Testis (tissue), 3 donors: Measurements from ENCODE around the gene DIAPH2. TPM values are rescaled to one million over a fixed set of nuclear protein-coding genes. Genes with fewer than 3 reads are reported as not detected.

Experiments
- DNase-seq: peaks from one replicate; pipeline ENCODE4 v3.0.0-alpha.2; 2019
- H3K27ac ChIP-seq, 2 donors: fragments of 200-600 bp; sonication (generic); one replicate each; pipeline ENCODE4 v1.5.1; 2019
- H3K27me3 ChIP-seq: fragments of 200-600 bp; sonication (generic); one replicate; pipeline ENCODE4 v1.5.1; 2019
- H3K36me3 ChIP-seq: fragments of 200-600 bp; sonication (generic); one replicate; pipeline ENCODE4 v1.5.1; 2017; ENCODE audit warnings: low read depth; ENCODE audit errors: missing control alignments
- H3K4me1 ChIP-seq: fragments of 200-600 bp; sonication (generic); one replicate; pipeline ENCODE4 v1.5.1; 2019
- H3K4me3 ChIP-seq, 2 donors: fragments of 200-600 bp; sonication (generic); one replicate each; pipeline ENCODE4 v1.5.1; 2017 to 2019
- H3K9me3 ChIP-seq: fragments of 200-600 bp; sonication (generic); one replicate; pipeline ENCODE4 v1.5.1; 2017
- POLR2A ChIP-seq: fragments of 450-650 bp; IDR thresholded peaks from one replicate; pipeline ENCODE4 v1.6.1; 2017; ENCODE audit warnings: antibody characterized with exemption, mild to moderate bottlenecking, moderate library complexity
- WGBS, 2 donors: methylation state at CpG; one replicate each; pipeline ENCODE4 v1.1.5; 2018; 5-methylcytosine and 5-hydroxymethylcytosine counted together
- intact Hi-C: fragments of 100-400 bp; cut with DNase I; formaldehyde crosslinking; loops from one replicate; pipeline ENCODE4 v1.15.1; 2023; ENCODE audit warnings: low total_unique reads
- polyA plus RNA-seq: library from polyadenylated mRNA; stranded (reverse); fragments of 350-450 nt; fragmentation: Illumina TruSeq; extraction: RNeasy Lipid Tissue Mini Kit (QIAGEN cat#74804); gene quantifications from one replicate; pipeline ENCODE4 v1.2.3, GENCODE V29; 2014; ENCODE audit warnings: low read depth, low replicate concordance; ENCODE audit not compliant: insufficient read depth
- total RNA-seq, 2 donors: library from RNA; depleted of rRNA; stranded (reverse); fragments of >200 nt; gene quantifications; one replicate each; pipeline ENCODE4 v1.2.3, GENCODE V29; 2016
- TF ChIP-seq, protein P1 (sequence below), 3 experiments: fragments of 450-650 bp in 2 of 3; fragments of 200-600 bp in 1 of 3; sonication (generic) in 1 of 3; IDR thresholded peaks; one replicate each; pipeline ENCODE4 v1.5.1; 2016 to 2019; ENCODE audit warnings: antibody characterized with exemption in 3 of 3, mild to moderate bottlenecking in 2 of 3, moderate library complexity in 1 of 3

Gene DIAPH2
- total and polyA plus RNA-seq, 3 donors from 2014 or later, result 13.1 to 68.3 (median 67.4) TPM

DNA sequence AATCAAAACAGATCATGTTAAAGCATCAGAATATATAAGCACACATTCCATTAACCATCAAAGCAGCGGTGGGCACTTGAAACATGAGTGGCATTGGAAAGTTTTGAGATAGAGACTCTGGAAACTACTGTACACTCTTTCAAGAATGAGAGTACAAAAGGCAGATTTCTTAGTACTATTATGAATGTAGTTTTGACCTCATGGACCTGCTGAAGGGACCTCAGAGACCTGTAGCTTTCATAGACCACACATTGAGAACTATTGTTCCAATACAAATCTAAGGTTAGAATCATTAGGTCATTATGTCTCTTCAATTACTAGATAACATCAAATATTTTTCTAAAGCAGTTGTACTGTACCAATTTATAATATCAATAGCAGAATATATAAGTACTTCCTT is 482.7 kb downstream of the DIAPH2 start:
- Histone ChIP-seq H3K4me1 (no peaks in the 10 kb centered on the region), H3K36me3 (no peaks in the 10 kb centered on the region), H3K27me3 (no peaks in the 10 kb centered on the region), H3K27ac (no peak overlapping the region), H3K9me3 (no peaks in the 10 kb centered on the region), H3K4me3 (no peak overlapping the region)
- intact Hi-C loops, result no loop called here
- TF ChIP-seq, protein P1, sequence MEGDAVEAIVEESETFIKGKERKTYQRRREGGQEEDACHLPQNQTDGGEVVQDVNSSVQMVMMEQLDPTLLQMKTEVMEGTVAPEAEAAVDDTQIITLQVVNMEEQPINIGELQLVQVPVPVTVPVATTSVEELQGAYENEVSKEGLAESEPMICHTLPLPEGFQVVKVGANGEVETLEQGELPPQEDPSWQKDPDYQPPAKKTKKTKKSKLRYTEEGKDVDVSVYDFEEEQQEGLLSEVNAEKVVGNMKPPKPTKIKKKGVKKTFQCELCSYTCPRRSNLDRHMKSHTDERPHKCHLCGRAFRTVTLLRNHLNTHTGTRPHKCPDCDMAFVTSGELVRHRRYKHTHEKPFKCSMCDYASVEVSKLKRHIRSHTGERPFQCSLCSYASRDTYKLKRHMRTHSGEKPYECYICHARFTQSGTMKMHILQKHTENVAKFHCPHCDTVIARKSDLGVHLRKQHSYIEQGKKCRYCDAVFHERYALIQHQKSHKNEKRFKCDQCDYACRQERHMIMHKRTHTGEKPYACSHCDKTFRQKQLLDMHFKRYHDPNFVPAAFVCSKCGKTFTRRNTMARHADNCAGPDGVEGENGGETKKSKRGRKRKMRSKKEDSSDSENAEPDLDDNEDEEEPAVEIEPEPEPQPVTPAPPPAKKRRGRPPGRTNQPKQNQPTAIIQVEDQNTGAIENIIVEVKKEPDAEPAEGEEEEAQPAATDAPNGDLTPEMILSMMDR (IDR thresholded peaks at IDR 0.05), result no peak
- 85 to 91% methylated on average over 1 of the region's 1 CpG for WGBS, 2 donors
- DNase-seq, result no peak

DNA sequence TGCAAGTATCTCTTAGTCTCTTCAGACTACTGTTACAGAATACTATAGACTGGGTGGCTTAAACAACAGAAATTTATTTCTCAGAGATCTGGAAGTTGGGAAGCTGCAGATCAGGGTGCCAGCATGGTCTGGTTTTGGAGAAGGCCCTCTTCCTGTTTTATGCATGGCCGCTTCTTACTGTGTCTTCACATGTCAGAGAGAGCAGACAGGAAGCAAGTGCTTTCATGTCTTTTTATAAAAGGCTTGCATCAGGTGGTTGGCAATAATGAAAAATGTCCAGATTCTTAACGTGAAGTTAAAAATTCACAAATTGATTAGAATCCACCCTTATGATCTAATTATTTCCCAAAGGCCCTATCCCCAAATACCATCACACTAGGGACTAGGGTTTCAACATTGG is 484.0 kb downstream of the DIAPH2 start:
- DNase-seq, result no peak
- WGBS, 2 donors, result 86 to 96% methylated on average over 2 of the region's 2 CpGs
- H3K4me3 ChIP-seq, result no peak overlapping the region
- no peaks in the 10 kb centered on the region for H3K36me3 ChIP-seq
- intact Hi-C loops, result no loop called here
- no peaks in the 10 kb centered on the region for H3K9me3 ChIP-seq
- H3K4me1 ChIP-seq, result no peaks in the 10 kb centered on the region
- no peaks in the 10 kb centered on the region for H3K27me3 ChIP-seq
- TF ChIP-seq, protein P1 (IDR thresholded peaks at IDR 0.05), result no peak
- no peak for TF ChIP-seq POLR2A
- H3K27ac ChIP-seq, result no peak overlapping the region

GRCh38 chrX:97175147-97175546 is 490.5 kb downstream of the DIAPH2 start:
- H3K9me3 ChIP-seq, result no peaks in the 10 kb centered on the region
- intact Hi-C loops, result no loop called here
- no peaks in the 10 kb centered on the region for H3K36me3 ChIP-seq
- no peaks in the 10 kb centered on the region for H3K4me1 ChIP-seq
- WGBS, 2 donors, result 91 to 97% methylated on average over 4 of the region's 4 CpGs
- no peak overlapping the region for H3K4me3 ChIP-seq
- DNase-seq, result no peak
- no peaks in the 10 kb centered on the region for H3K27me3 ChIP-seq
- TF ChIP-seq, protein P1 (IDR thresholded peaks at IDR 0.05), result no peak
- TF ChIP-seq POLR2A, result no peak
- H3K27ac ChIP-seq, result no peak overlapping the region

DNA sequence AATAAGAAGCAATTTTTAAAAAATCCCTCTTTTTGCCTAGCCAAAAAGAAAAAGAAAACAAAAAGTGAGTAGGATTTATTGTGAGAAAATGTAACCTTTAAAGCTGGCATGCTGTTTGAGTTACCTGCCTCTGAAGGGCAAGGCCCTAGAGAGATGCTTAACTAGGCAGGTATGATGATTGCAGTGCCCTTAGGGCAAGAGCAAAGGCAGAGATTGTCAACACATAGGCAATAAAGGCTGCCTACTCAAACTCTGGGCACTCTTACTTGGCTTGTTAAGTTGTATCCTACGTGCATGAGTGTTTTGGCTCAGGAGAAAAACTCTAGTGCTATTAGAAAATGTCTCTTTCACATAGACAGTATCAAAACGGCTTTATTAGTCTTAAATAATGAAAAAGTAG is 505.0 kb downstream of the DIAPH2 start:
- no peaks in the 10 kb centered on the region for H3K36me3 ChIP-seq
- WGBS, 2 donors, result 80 to 85% methylated on average over 2 of the region's 2 CpGs
- no peak overlapping the region for H3K27ac ChIP-seq
- no peaks in the 10 kb centered on the region for H3K4me1 ChIP-seq
- H3K4me3 ChIP-seq, result no peak overlapping the region
- DNase-seq, result no peak
- TF ChIP-seq POLR2A, result no peak
- TF ChIP-seq, protein P1 (IDR thresholded peaks at IDR 0.05), result no peak
- no peaks in the 10 kb centered on the region for H3K27me3 ChIP-seq
- no peaks in the 10 kb centered on the region for H3K9me3 ChIP-seq
- intact Hi-C loops, result no loop called here

- TF ChIP-seq, protein P1 (IDR thresholded peaks at IDR 0.05), result no peak
- TF ChIP-seq POLR2A, result no peak
- no peak overlapping the region for H3K27ac ChIP-seq
- no peak for DNase-seq
- no peaks in the 10 kb centered on the region for H3K9me3 ChIP-seq
- H3K36me3 ChIP-seq, result no peaks in the 10 kb centered on the region
- H3K27me3 ChIP-seq, result no peaks in the 10 kb centered on the region
- intact Hi-C loops, result no loop called here
- no peak overlapping the region for H3K4me3 ChIP-seq
- WGBS, 2 donors, result 70 to 73% methylated on average over 2 of the region's 2 CpGs
- no peaks in the 10 kb centered on the region for H3K4me1 ChIP-seq
These were observed 514.9 kb downstream of the DIAPH2 start for GRCh38 chrX:97199501-97199900.
